NCI-H446 (cell line): ENCODE measurements around the gene CD226.

Source experiments
- DNase-seq, 2 experiments: peaks; one replicate each; lab custom pipeline; 2025; lab: John Stamatoyannopoulos, UW

CD226 gene

DNA sequence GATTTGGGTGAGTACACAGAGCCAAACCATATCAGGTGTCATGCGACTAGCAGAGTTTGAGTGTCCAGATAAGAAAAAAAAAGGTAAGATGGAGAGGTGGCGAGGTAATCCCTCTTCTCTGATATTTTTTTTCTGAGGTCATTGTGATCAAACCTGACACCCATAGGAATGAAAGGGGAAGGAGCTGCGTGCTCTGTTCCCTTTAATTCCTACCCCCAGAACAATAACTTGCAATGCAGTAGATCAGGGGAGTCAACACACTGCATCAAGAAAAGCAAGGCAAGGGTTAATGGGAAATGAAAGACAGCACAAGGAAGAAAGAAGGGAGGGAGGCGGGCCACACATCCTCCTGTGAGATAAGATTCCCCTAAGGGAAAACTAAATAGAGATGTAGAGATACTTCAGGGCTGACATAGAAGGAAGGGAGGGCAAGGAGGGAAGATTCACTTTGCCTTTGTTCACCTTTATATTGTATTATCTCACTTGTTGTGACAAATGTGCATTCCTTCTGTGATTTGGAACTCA lies 132.8 kb downstream of the CD226 start:
- DNase-seq, result no peak

- DNase-seq, result no peak
Observed at GRCh38 chr18:69813559-69813958, 134.1 kb downstream of the CD226 start.

GRCh38 chr18:69808399-69808798 lies 139.3 kb downstream of the CD226 start:
- DNase-seq, result no peak

- no peak for DNase-seq
Observed at GRCh38 chr18:69804776-69805501, 142.7 kb downstream of the CD226 start.
